Inflammatory macrophage treated with lipopolysaccharide for 1 hour (primary cell): ENCODE measurements around the gene RIMKLB.
"Not testable (repeated sequence)": the region's sequence is repeated elsewhere in the genome, so short reads cannot be mapped to it uniquely, and the experiment has no call there.

Experiments
- DNase-seq, 2 donors: peaks; one replicate each; pipeline ENCODE4 v3.0.0-alpha.2; 2020 to 2022

The RIMKLB gene

GRCh38 chr12:8695116-8695515 is 2.7 kb upstream of the RIMKLB start:
- no peak for DNase-seq

GRCh38 chr12:8696442-8697090 is 1.2 kb upstream of the RIMKLB start:
- DNase-seq, result no peak

- DNase-seq, result no peak
Observed at GRCh38 chr12:8697120-8697475, 693 bp upstream of the RIMKLB start.

- DNase-seq, result peak in 1 of 2 donors; percentile 31
Observed at GRCh38 chr12:8698132-8698851, 501 bp downstream of the RIMKLB start.

GRCh38 chr12:8698879-8699278 is 1.1 kb downstream of the RIMKLB start:
- no peak for DNase-seq

GRCh38 chr12:8699714-8700113 is 1.9 kb downstream of the RIMKLB start:
- DNase-seq, result no peak

GRCh38 chr12:8701046-8701660 is 3.4 kb downstream of the RIMKLB start:
- no peak for DNase-seq

- DNase-seq, result no peak
Observed at GRCh38 chr12:8702159-8702558, 4.4 kb downstream of the RIMKLB start.

- peak; percentile 50 to 55 for DNase-seq
Observed at GRCh38 chr12:8709124-8709830, 11.5 kb downstream of the RIMKLB start.

- no peak for DNase-seq
Observed at GRCh38 chr12:8712572-8712971, 14.8 kb downstream of the RIMKLB start.

GRCh38 chr12:8722286-8722800 is 24.6 kb downstream of the RIMKLB start:
- no peak for DNase-seq

GRCh38 chr12:8734873-8735381 is 37.1 kb downstream of the RIMKLB start:
- DNase-seq, result no peak

- DNase-seq, result no peak
Observed at GRCh38 chr12:8742501-8742900, 44.7 kb downstream of the RIMKLB start.

GRCh38 chr12:8743121-8743520 is 45.3 kb downstream of the RIMKLB start:
- not testable (repeated sequence) for DNase-seq

- DNase-seq, result not testable (repeated sequence)
Observed at GRCh38 chr12:8745631-8746030, 47.8 kb downstream of the RIMKLB start.

- no peak for DNase-seq
Observed at GRCh38 chr12:8746046-8746445, 48.3 kb downstream of the RIMKLB start.

GRCh38 chr12:8760076-8760475 is 62.3 kb downstream of the RIMKLB start:
- not testable (repeated sequence) for DNase-seq

- DNase-seq, result not testable (repeated sequence)
Observed at GRCh38 chr12:8762701-8763100, 64.9 kb downstream of the RIMKLB start.

GRCh38 chr12:8766121-8766520 is 68.3 kb downstream of the RIMKLB start:
- DNase-seq, result not testable (repeated sequence)

GRCh38 chr12:8770499-8770898 is 72.7 kb downstream of the RIMKLB start:
- no peak for DNase-seq

GRCh38 chr12:8771072-8771471 is 73.3 kb downstream of the RIMKLB start:
- no peak for DNase-seq

GRCh38 chr12:8773461-8773860 is 75.7 kb downstream of the RIMKLB start:
- no peak for DNase-seq

GRCh38 chr12:8779281-8779680 is 81.5 kb downstream of the RIMKLB start:
- DNase-seq, result no peak
